Activated CD8-positive, alpha-beta memory T cell treated with anti-CD3 and anti-CD28 coated beads for 48 hours (primary cell): ENCODE measurements around the gene BCAN.

Experiments
- DNase-seq, 3 experiments: peaks; one replicate each; pipeline ENCODE4 v3.0.0-alpha.2; 2020; ENCODE audit warnings: low read depth in 2 of 3, low spot score in 2 of 3

Gene BCAN

GRCh38 chr1:156644146-156644545 lies 2.2 kb downstream of the BCAN start:
- DNase-seq: no peak

DNA sequence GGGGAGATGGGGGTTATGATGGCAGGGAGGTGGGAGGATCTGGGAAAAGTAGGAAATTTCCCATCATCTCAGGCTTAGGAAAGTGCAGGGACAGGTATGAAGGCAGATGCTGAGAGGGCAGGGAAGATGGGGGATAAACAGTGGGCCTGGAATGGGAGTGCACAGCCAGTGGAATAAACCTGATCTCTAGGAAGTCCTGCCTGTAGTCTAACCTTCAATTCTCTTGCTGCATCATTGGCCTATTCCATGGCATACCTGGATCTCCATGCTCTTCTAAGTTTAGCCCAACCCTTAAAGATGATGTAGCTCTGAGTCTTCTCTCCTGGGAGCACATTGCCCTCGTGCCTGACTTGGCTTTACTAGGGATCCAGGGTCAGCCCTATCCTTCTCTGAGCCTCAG lies 2.7 kb downstream of the BCAN start:
- DNase-seq: no peak

DNA sequence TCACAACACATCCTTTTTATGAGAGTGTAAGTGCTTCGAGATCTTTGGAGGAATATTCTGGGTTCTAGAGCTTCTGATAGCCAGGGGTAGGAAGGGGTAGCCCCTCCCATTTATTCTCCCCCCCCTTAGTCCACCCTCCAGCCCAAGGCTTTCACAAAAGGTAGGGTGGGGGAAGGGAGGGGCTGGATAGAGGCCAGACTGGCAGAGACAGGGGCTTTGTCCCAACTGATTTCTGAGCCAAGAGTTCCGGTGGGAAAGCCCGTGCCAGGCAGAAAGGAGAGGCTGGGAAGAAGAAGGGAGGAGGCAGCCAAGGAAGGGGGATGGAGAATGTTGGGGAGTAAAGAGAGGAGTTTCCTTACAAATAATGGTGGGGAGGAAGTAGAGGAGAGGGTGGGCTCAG lies 3.1 kb downstream of the BCAN start:
- DNase-seq: no peak

GRCh38 chr1:156645666-156646065 lies 3.7 kb downstream of the BCAN start:
- DNase-seq: no peak

GRCh38 chr1:156646738-156647211 lies 4.9 kb downstream of the BCAN start:
- DNase-seq: no peak

DNA sequence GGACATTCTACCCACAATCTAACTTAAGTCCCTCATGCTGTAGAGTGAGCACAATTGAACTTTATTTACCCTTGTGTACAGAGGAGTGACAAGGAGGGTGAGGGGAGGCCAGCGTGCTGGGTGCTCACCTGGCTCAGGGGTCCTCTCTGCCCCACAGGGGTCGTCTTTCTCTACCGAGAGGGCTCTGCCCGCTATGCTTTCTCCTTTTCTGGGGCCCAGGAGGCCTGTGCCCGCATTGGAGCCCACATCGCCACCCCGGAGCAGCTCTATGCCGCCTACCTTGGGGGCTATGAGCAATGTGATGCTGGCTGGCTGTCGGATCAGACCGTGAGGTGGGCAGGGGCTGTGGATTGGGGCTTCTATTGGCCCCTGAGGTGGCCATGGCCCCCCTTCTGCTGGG lies 5.4 kb downstream of the BCAN start:
- DNase-seq: no peak

GRCh38 chr1:156648496-156648895 lies 6.6 kb downstream of the BCAN start:
- no peak for DNase-seq

- DNase-seq: no peak
These were observed 7.0 kb downstream of the BCAN start for GRCh38 chr1:156648951-156649350.

DNA sequence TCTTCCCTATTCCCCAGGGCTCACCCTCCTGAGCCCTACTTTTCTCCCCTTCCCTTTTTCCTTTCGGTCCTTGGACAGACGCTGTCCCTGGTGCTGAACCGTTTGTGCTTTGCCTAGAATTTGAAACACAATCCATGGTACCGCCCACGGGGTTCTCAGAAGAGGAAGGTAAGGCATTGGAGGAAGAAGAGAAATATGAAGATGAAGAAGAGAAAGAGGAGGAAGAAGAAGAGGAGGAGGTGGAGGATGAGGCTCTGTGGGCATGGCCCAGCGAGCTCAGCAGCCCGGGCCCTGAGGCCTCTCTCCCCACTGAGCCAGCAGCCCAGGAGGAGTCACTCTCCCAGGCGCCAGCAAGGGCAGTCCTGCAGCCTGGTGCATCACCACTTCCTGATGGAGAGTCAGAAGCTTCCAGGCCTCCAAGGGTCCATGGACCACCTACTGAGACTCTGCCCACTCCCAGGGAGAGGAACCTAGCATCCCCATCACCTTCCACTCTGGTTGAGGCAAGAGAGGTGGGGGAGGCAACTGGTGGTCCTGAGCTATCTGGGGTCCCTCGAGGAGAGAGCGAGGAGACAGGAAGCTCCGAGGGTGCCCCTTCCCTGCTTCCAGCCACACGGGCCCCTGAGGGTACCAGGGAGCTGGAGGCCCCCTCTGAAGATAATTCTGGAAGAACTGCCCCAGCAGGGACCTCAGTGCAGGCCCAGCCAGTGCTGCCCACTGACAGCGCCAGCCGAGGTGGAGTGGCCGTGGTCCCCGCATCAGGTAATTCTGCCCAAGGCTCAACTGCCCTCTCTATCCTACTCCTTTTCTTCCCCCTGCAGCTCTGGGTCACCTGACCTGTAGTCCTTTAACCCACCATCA lies 10.4 kb downstream of the BCAN start:
- no peak for DNase-seq

DNA sequence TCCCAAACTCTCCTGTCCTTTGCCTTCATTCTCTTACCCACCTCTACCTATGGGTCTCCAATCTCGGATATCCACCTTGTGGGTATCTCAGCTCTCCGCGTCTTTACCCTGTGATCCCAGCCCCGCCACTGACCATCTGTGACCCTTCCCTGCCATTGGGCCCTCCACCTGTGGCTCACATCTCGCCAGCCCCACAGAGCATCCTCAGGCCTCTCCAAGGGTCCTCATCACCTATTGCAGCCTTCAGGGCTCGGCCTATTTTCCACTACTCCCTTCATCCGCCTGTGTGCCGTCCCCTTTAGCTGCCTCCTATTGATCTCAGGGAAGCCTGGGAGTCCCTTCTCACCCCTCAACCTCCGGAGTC lies 11.1 kb downstream of the BCAN start:
- no peak for DNase-seq

- DNase-seq: no peak
These were observed 12.8 kb downstream of the BCAN start for GRCh38 chr1:156654700-156655099.

DNA sequence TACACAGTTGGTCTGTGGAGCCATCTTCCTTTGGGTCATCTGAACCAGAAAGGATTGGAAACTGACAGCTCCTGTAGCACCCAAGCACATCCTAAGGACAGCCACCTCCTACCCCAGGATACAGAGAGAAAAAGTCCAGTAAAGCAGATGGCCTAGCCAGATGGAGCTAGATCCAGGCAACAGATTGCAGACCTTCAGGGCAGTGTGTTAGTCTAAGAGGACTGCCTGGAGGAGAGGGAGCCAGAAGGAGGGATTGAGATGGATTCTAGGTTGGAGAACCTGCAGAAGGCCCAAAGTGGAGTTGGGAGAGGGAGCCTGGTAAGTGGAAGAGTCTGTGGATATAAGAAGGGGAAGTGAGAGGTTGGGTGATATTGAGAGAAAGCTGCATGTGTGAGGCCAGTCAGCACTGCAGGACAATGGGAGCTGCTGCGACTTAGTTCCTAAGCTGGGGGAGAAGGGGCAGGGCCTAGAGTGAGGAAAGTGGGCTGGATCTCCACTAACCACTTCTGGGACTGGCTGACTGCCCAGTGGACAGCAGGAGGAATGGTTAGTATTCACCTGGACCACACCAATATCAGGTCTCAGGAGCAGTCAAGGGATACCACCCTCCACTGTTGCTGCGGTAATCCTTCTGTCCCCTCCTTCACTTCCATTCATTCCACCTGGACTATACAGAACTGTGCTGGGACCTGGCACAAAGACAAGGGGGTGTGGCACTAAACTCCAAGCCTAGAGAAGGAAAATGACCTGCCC lies 13.4 kb downstream of the BCAN start:
- DNase-seq: no peak

DNA sequence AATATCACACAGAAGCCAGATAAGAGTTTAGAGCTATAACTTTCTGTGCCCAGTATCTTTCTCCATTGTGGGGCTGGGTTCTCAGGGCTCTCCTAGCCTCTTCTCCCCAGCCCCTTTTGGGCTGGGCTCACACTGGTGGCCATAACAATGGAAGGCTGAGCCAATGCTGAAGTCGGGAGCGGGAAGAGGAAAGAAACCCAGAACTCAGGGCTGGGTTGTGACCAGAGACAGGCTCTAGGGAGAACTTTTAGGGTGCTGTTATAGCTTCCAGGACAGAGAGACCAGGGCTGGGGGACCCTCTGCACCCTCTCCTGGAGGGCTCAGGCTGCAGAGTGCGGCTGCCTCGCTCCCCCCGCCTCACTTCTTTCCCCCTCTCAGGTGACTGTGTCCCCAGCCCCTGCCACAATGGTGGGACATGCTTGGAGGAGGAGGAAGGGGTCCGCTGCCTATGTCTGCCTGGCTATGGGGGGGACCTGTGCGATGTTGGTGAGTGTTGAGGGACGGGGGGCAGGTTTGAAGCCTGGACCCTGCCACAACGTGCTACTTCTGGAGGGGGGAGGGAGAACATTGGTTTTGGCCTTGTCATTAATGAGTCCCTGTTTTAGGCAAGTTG lies 14.1 kb downstream of the BCAN start:
- DNase-seq: no peak

GRCh38 chr1:156656806-156657740 lies 15.2 kb downstream of the BCAN start:
- DNase-seq: peak; percentile 50 to 66 (median 60)

GRCh38 chr1:156657741-156658319 lies 15.9 kb downstream of the BCAN start:
- DNase-seq: no peak

GRCh38 chr1:156658496-156658895 lies 16.6 kb downstream of the BCAN start:
- no peak for DNase-seq

DNA sequence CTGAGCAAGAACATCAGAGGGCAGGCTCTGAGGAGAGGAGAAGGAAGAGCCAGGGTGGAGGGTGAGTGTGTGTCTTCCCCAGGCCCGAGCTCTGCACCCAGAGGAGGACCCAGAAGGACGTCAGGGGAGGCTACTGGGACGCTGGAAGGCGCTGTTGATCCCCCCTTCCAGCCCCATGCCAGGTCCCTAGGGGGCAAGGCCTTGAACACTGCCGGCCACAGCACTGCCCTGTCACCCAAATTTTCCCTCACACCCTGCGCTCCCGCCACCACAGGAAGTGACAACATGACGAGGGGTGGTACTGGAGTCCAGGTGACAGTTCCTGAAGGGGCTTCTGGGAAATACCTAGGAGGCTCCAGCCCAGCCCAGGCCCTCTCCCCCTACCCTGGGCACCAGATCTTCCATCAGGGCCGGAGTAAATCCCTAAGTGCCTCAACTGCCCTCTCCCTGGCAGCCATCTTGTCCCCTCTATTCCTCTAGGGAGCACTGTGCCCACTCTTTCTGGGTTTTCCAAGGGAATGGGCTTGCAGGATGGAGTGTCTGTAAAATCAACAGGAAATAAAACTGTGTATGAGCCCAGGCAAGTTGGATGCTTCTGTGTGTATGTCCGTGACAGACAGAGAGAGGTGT lies 17.1 kb downstream of the BCAN start:
- no peak for DNase-seq

DNA sequence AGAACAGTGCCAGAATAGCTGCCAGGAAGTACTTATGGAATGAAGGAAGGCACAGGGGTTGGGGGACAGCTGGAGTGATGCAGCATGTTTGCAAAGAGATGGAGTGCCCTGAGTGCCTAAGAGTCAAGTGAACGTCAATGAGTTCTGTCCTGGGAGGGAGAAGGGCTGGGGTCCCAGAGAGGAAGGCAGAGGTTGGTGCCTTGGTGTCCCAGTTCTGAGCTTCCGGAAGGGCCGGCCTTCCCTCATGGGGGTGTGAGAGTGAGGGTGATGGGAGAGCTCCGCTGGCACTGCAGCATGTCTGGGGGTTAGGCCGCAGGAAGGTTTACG lies 17.7 kb downstream of the BCAN start:
- no peak for DNase-seq

DNA sequence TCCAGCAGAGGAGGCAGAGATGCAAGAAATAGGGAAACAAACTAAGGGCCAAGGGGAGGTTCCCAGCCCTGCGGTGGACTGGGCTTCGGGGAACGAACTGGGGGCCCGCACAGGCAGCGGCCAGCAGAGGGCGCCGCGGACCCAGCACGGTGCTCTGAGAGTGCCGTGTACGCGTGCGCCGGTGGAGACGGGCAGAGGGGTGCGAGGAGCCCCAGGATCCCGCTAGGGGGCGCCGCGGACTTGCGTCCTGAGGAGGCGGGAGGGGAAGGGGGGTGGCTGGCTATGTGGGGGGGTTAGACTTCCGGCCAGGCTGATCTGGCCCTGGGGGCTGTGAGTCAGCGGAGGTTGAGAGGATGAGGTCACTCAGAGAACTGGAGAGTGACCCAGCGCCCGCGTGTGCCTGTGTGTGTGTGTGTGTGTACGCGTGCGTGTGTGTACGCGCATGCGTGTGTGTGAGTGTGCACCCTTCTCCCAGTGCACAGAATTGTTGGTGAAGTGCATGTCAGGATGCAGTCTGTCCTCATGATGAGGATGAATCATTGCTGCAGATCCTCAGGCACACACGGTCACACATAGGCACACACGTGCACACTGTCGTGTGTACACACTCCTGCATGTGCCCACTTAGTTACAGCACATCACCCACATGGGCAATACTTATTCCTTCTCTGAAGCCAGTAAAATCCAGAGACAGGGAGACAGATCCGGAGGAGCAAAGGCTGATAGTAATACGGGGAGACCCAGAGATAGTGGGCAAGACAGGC lies 18.3 kb downstream of the BCAN start:
- peak; percentile 93 to 98 (median 96) for DNase-seq

GRCh38 chr1:156660752-156661112 lies 18.8 kb downstream of the BCAN start:
- DNase-seq: no peak
